GM15510 (cell line): ENCODE data around the gene DUSP6.

Experiments used
- POLR2A ChIP-seq: IDR thresholded peaks from 3 replicates; pipeline ENCODE4 v1.6.1; 2011; ENCODE audit warnings: borderline replicate concordance; ENCODE audit not compliant: insufficient read length; ENCODE audit errors: extremely low read depth

DUSP6 gene

GRCh38 chr12:89352492-89353187, at the start of gene DUSP6:
Gene DUSP6 (minus strand): TSS chr12:89352501. CDS start chr12:89352039, 462 bp downstream.
- TF ChIP-seq POLR2A, result no peak

DNA sequence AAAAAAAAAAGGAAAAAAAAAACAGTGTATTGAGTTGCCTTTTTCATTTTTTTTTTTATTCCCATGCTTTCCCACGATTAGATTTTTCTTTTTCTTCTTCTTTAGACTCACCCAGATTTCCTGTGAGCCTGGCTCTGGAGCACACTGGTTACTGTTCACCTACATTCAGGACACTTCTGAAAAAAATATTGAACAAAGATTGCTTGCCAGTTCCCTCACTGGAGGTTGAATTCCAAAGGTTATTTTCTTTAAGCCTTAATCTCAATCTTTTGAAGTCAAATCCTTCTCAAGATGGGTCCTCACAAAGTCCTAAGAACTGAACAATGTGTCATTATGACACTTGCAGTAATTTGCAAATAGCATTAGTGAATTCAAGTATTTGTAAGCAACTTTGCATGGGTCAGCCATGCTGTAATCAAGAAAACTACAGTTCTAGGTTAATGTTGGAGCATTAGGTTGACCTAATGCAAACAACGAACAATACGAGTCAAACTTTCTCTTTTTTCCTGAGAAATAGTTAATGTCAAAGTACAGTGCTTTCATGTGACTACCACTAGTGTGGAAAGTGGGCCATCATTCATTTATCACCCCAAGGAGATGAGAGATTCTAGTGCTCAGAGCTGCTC, 49.2 kb upstream of the DUSP6 start:
- TF ChIP-seq POLR2A, result no peak

DNA sequence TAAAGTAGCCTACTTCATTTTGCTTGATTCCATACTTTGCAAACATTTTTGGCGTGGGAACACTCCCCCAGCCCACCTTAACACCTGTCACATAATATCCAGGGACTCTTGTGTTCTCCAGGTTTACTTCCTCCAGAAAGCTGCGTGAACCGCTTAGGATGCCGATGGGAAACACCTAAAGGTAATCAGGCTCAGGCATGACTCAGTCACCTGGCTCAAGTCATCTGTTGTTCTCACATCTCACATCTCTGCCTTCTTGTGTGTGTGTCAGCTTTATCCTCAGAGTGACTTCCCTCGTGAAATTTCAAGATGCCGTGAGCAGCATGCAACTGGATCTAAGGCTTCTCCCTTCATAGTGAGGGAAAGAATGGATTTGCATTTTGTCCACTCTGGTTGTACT, 48.1 kb upstream of the DUSP6 start:
- no peak for TF ChIP-seq POLR2A

GRCh38 chr12:89395712-89396111, 43.4 kb upstream of the DUSP6 start:
- TF ChIP-seq POLR2A, result no peak

- TF ChIP-seq POLR2A, result no peak
These were observed 41.3 kb upstream of the DUSP6 start for GRCh38 chr12:89393551-89394121.

GRCh38 chr12:89392391-89392790, 40.1 kb upstream of the DUSP6 start:
- TF ChIP-seq POLR2A, result no peak

DNA sequence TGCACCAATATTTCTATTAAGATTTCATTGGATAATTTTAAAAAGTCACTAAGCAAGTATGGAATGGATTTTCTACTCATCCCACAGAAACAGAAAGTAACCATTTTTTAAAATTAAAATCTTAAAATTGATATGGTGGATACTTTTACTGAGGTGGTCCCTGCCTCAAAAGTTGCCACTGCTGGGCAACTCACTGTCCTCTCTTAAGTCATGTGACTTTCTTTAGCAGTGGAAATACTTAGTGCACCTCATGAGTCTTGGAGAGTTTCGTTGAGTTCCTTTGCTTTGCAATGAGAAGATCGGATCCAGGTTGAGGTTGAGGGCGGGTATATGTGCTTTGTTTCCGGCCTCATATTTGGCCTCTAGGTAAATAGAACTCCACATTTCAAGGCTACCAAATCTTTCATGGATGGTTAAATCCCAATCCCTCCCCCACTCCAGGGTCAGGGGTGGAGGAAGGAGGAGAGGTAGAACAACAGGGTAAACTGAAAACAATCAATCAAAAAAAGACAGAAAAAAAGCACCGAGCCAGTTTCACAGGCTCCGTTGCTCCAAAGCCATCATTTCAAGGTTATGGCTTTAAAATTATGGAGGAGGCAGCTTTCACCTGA, 39.5 kb upstream of the DUSP6 start:
- no peak for TF ChIP-seq POLR2A

- TF ChIP-seq POLR2A, result no peak
These were observed 38.7 kb upstream of the DUSP6 start for GRCh38 chr12:89390802-89391673.

DNA sequence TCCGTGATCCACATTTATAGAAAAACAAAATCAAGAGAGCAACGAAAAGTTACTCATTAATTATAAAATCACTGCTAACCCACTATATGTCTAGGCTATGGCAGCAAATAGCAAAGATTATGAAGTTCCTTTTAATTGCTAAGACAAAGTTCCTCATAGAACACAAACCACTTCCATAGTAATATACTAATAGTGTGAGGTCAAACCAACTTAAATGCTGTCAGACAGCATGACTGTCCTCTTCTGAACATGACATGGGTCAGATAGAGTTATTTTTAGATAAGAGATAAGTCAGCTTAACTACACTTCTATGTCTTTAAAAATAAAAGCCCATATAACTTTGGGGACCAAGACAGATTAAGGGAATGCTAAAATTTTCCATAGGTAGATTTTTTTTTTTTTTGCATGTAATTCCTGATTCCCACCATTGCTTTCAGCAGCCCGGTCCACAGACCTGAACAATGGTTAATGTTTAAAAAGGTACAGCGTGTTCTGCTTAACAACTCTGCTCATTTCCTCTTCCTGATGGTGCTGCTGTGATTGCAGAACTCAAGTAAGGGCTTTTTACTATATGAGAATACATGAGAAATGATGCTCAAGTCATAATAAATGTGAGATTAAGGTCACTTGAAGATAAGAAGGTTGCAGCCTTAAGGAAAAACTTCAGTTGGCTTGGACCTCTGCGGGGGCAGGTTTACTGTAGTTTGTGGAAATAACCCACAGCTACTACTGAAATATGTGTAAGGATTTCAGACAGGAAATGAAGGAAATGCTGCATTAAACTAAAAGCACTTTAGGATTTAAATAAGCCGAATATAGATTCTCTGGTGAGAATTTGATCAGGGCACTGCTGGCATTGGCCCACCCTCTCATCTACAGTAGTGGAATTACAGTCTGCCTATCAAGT, 37.7 kb upstream of the DUSP6 start:
- TF ChIP-seq POLR2A, result no peak

DNA sequence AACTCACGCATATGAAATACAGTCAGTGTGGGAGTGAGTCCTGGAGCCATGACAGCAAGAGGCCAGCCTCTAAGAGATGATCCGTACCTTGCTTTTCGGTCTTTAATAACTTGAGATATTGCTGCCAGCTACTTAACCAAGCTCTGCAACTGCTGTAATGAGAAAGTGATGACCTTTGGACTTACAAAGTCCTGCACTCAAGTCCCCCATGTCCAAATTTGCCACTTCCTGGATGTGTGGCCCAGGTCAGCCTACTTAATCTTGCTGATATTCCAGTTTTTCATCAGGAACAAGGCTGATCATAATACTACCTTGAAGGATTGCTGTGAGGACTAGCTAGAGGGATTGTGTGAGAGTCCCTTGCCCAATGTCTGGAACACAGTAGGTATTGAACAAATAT, 33.8 kb upstream of the DUSP6 start:
- TF ChIP-seq POLR2A, result no peak

- no peak for TF ChIP-seq POLR2A
These were observed 32.5 kb upstream of the DUSP6 start for GRCh38 chr12:89384807-89385206.

- no peak for TF ChIP-seq POLR2A
These were observed 31.9 kb upstream of the DUSP6 start for GRCh38 chr12:89384050-89384758.
